SK-N-MC (cell line): Measurements from ENCODE around the gene ADGRE1.

Experiments
- EZH2 ChIP-seq: fragments of 200-600 bp; sonication (generic); IDR thresholded peaks from one replicate; pipeline ENCODE4 v1.6.1; 2017; ENCODE audit warnings: antibody characterized with exemption
- FOXP2 ChIP-seq: optimal IDR thresholded peaks from 2 replicates; pipeline ENCODE3; 2011; ENCODE audit warnings: mild to moderate bottlenecking, moderate library complexity; ENCODE audit not compliant: insufficient read depth; ENCODE audit errors: extremely low read length, control extremely low read depth
- POLR2AphosphoS5 ChIP-seq: IDR thresholded peaks from 2 replicates; pipeline ENCODE4 v1.6.1; 2012; ENCODE audit warnings: mild to moderate bottlenecking, low read depth, low read length, borderline replicate concordance

DNA sequence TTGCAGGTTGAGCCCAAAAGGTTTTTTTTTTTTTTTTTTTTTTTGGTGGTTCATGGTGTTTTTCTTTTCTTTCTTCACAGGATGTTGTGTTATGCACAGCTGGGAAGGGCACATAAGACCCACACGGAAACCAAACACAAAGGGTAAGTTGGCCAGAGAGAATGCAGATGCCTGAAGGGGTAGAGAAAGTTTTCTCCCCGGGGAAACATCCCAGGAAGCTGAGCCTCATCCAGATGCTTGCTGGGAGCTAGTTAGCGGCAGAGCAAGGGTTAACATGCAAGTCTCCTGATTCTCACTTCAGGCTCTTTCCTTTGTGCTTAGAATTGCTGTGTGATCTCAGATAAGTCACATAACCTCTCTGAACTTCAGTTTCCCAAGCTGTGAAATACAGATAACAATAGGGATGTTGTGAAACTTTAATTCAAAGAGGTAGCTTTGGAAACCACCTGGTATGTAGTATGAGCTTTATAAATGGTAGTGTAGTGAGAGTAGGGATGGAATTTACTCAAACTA lies 3.1 kb downstream of the ADGRE1 start:
- TF ChIP-seq FOXP2 (no peak), POLR2AphosphoS5 (no peak), EZH2 (no peak)
